GM19035 (cell line): ENCODE results near the gene C8G.

Experiments used
- ATAC-seq: cut with Tn5 transposase; IDR thresholded peaks from one replicate; pipeline ENCODE4 v1.9.1; 2021; ENCODE audit not compliant: unreplicated experiment

C8G gene

DNA sequence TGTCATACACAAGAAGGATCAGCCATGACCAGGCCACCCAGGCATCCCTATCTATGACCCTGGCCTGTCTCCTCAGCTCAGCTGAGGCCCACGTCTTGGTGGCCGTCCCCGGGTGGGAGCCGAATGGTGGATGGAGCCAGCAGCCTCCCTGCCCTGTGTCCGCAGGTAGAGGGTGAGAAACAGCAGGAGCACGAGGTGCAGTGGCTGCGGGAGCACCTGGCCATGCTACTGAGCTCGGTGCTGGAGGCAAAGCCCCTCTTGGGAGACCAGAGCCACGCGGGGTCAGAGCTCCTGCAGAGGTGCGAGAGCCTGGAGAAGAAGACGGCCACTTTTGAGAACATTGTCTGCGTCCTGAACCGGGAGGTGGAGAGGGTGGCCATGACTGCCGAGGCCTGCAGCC is 25.0 kb upstream of the C8G start:
- ATAC-seq: no peak

DNA sequence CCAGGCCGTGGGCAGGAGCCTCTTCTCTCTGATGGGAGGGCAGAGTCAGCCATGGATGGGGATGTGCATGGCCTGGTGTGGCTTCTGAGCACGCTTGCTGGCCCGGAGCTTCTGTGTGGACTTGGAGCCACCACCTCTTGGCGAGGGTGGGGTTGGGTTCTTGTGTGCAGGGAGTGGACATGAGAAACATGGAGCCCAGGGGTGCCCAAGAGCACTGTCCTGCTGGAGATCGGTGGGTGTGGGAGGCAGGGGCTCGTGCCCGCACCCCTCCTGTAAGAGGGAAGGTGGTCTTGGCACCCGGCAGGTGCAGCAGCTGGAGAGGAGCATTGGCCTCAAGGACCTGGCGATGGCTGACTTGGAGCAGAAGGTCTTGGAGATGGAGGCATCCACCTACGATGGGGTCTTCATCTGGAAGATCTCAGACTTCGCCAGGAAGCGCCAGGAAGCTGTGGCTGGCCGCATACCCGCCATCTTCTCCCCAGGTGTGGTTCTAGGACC is 24.3 kb upstream of the C8G start:
- ATAC-seq: no peak

DNA sequence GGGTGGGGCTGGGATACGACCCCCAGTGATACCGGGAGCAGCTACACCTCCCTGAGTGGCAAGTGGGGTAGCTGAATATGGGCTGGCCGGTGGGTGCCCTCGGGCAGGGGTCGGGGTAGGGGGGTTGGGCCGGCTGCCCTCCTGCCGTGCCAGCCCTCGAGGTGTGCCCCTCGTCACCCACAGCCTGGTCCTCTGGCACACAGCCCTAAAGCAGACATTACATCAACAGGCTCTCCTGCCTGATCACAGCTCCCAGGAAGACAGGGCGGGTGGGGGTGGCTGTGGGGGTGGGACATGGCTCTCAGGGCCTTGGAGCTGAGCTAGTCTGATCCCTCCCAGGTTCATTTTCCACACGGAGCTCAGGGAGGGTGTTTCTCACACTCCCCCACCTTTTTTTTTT is 23.7 kb upstream of the C8G start:
- no peak for ATAC-seq

DNA sequence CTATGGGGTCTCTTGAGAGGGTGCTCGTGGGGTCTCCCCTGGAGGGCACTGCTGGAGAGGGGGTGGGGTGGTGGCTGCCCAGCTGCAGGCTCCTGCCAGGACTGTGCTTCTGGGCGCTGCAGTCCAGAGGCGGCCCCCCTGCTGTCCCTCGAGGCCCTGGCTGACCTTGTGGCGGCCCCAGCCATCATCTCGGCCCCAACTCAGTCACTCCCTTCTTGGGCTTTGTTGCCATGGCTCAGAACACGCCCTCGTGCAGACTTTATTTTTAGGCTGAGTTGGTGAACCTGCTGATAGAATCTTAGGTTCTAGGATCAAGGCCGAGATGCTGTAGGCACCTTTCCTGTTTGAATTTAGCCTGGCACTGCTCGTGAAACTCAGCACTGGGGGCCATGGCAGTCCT is 23.3 kb upstream of the C8G start:
- no peak for ATAC-seq

DNA sequence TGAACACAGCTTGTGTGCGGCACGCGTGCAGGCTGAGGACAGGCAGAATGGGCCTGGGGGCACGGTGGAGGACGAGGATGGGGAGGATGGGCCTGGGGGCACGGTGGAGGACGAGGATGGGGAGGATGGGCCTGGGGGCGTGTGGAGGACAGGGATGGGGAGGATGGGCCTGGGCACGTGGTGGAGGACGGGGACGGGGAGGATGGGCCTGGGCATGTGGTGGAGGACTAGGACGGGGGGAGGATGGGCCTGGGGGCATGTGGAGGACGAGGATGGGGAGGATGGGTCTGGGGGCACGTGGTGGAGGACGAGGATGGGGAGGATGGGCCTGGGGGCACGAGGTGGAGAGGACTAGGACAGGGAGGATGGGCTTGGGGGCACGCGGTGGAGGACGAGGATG is 22.5 kb upstream of the C8G start:
- no peak for ATAC-seq

DNA sequence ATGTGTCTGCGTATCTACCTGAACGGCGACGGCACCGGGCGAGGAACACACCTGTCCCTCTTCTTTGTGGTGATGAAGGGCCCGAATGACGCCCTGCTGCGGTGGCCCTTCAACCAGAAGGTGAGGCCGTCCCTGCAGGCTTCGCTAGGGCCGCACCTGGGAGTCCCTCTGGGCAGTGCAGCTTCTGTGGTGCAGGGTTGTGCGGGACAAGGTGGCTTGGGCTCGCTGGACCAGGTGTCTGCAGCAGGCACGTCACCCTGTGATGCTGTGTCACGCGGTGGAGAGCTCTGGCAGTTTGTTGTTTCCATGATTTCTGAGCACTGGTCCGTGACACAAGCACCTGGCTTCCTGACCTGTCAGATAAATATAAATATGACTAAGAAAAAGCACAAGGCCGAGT is 21.2 kb upstream of the C8G start:
- no peak for ATAC-seq

DNA sequence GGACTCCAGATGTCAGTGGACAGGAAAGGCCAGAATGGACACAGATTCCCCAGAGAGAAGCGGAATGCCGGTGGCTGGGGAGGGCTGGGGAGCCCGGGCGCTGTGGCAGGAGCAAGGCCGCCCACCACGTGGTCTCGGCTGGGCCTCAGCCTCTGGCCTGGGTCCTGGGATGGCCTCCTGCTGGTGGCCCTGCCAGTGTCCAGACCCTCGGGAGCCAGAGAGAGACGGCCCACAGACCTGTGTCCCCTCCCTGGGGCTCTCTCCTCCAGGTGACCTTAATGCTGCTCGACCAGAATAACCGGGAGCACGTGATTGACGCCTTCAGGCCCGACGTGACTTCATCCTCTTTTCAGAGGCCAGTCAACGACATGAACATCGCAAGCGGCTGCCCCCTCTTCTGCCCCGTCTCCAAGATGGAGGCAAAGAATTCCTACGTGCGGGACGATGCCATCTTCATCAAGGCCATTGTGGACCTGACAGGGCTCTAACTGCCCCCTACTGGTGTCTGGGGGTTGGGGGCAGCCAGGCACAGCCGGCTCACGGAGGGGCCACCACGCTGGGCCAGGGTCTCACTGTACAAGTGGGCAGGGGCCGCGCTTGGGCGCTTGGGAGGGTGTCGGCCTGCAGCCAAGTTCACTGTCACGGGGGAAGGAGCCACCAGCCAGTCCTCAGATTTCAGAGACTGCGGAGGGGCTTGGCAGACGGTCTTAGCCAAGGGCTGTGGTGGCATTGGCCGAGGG is 19.5 kb upstream of the C8G start:
- ATAC-seq: no peak

DNA sequence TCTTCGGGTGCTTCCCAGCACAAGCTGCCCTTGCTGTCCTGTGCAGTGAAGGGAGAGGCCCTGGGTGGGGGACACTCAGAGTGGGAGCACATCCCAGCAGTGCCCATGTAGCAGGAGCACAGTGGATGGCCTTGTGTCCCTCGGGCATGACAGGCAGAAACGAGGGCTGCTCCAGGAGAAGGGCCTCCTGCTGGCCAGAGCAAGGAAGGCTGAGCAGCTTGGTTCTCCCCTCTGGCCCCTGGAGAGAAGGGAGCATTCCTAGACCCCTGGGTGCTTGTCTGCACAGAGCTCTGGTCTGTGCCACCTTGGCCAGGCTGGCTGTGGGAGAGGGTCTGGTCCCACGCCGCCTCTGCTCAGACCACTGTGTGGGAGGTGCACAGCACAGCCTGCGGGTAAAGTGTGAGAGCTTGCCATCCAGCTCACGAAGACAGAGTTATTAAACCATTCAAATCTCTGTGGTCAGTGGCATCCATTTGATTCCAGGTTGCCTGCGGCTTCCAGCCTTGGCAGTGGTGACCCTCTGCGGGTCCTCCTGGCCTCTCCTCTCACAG is 18.8 kb upstream of the C8G start:
- no peak for ATAC-seq

DNA sequence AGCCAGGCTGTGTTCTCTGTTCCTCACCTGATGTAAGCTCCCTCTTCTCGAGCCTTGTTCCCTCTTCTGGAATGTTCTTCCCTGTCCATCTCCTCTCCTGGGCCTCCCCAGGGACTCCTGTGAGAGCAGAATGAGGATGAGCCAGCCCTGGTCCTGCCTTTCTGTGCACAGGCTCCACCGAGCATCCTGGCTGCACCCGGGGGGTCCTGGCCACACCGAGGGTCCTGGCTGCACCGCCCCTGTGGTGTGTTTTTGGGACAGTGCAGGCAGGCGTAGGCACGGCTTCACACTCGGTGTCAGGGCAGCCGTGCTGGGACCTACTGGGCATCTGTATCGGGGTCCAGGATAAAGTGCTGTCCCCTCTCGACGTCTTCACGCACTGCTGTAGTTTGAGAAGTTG is 18.3 kb upstream of the C8G start:
- no peak for ATAC-seq

DNA sequence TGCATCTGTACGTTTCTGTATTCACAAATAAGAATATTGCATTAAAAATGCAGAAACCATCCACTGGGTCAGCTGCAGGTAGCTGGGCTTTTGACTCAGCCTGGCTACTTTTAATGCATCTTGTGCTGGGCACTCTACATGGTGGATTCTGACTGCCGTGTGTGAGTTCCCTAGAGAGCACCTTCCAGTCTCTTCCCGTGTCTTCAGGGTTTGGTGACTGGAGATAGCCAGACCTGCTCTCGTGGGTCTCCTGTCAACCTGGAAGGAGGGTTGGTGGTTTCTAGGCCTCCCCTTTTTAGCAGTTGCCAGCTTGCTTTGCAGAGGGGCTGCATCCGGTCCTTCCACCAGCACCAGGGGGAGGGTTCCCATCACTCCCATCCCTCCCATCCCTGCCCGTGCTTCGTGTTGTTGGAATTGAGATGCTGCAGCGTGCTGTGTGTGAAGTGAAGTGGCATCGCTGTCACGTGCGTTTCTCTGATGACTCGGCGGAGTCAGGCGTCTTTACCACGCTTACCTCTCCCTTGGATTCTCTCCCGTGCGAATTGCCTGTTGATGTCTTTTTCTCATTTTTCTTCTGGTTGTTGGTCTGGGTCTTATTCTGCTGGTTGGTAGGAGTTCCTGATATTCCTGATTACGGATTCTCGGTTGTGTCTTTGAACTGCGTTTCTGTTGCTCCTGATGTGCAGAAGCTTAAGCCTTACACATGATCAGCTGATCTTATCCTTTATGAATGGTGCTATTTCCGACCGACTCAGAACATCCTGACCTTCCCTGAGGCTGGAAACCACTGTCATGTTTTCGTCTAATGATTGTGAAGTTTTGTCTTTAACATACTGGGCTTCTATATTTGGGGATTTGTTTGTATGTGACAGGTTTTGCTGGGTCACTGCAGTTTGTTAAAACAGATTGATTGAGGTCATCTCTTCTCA is 17.4 kb upstream of the C8G start:
- ATAC-seq: no peak

DNA sequence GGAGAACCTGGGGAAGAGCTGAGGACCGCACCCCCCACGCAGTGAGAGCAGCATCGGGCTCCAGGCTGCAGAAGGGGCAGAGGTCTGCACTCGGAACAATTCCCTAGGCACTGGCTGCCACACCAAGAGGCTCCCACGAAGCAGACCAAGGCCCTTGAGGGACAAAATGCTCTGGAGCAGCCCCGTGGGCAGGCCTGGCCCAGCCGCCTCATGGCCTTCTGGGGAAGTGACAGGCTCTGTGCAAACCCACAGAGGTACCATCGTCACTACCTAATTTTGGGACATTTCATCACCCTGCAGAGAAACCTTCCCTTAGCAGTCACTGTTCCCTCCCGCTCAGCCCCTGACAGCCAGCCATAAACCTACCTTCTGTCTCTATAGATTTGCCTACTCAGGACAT is 16.5 kb upstream of the C8G start:
- no peak for ATAC-seq

DNA sequence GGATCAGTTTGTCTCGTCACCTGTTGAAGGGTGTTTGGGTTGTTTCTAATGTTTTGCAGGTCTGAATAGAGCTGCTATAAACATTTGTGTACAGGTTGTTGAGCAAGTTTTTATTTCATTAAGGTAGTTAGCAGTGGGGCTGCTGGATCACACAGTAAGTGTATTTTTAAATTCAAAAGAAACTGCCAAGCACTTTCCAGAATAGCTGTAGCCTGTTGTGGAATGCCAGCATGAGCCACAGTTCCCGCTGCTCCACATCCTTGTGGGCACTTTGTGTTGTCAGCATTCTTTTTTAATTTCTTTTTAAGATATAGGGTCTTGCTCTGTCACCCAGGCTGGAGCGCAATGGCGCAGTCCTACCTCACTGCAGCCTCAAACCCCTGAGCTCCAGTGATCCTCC is 15.0 kb upstream of the C8G start:
- ATAC-seq: no peak

DNA sequence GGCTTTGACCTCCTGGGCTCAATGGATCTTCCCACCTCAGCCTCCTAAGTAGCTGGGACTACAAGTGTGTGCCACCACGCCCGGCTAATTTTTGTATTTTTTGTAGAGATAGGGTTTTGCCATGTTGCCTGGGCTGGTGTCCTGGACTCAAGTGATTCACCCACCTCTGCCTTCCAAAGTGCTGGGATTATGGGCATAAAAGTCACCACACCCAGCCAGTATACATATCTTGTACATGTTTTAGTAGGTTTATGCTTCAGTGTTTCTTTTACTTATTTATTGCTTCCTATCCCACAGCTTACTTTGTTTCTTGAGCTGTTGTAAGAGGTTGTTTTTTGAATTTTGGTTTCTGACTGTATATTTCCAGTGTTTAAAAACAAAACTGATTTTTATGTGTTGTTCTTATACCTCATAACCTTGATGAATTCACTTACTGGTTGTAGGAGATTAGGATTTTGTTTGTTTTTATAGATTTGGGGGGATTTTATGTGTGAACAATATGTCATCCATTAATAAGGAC is 13.4 kb upstream of the C8G start:
- ATAC-seq: no peak

DNA sequence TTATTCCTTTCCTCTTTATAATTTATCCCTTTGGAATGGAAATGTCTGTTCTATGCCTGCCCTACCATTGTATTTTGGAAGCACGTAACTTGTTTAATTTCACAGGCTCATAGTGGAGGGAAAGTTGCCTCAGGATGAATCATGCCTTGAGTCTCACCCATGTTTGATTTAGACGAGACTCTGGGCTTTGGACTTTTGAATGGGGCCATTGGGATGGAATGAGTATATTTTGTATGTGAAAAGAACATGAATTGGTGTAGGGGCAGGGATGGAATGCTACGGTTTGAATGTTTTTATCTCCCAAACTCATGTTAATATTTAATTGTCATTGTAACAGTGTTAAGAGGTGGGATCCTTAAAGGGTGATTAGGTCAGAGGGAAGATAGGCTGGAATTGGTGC is 10.8 kb upstream of the C8G start:
- no peak for ATAC-seq

DNA sequence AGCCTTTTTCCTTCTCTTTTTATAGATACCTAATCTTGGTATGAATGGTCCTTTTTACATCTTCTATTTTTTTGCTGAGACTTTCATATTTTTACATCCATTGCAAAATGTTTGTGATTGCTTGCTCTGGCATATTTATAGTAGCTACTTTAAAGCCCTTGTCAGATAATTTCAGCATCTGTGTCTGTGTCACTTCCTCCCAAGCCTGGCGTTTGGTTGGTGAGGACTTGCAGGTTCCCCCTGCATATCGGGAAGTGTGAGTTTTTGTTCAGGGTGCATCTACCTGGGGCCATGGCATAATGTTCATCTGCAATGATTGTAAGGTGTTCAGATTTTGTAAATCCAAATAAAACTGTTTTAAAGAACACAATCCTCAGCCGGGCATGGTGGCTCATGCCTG is 9.4 kb upstream of the C8G start:
- no peak for ATAC-seq

DNA sequence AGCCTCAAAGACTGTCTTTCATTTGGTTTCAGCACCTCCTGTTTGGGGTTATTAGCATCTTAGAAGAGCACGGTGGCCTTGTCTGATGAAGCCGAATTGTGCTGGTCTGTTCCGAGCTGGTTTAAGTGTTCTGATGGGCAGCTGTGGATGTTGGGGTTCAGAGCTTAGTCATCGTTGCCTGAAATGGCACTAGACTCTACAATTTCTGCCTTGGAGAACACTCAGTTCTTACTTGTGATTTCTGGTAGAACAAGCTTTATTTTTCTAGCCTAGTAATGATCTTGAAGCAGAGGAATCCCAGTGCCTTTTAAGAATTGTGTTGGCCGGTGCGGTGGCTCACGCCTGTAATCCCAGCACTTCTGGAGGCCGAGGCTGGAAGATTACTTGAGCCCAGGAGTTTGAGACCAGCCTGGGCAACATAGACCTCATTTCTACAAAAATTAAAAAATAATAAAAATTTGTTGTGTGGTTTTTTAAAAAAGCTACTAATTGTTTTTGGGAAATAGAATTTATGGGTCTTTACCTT is 8.3 kb upstream of the C8G start:
- no peak for ATAC-seq

DNA sequence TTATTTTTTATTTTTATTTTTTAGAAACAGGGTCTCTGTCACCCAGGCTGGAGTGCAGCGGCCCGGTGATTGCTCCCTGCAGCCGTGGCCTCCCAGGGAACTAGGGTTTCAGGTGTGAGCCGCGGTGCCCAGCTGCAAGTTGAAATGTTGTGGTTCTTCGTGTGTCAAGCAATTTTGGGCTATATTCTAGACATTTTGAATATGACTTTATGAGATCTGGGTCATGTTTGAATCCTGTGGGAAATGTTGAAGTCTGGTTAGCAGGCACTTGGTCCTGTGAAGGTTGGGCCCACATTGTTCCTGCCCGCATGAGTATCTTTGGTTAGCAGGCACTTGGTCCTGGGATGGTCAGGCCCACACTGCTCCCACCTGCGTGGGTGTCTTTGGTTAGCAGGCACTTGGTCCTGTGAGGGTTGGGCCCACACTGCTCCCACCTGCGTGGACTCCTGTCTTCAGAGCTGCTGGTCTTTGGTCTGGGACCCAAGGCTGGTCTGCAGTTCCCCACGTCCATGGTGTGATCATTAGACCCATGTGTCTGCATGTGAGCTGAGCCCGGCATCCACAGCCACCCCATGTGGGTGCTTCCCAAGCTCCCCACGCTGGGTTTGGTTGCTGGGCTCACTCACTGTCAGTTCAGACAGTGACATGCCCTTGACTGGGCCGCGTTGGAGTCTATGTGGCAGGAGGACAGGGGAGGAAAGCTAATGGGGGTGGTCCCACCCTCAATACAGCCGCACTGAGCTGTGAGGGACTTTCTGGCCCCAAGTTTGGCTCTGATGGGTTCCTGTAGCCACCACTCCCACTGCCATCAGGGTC is 7.6 kb upstream of the C8G start:
- ATAC-seq: no peak

DNA sequence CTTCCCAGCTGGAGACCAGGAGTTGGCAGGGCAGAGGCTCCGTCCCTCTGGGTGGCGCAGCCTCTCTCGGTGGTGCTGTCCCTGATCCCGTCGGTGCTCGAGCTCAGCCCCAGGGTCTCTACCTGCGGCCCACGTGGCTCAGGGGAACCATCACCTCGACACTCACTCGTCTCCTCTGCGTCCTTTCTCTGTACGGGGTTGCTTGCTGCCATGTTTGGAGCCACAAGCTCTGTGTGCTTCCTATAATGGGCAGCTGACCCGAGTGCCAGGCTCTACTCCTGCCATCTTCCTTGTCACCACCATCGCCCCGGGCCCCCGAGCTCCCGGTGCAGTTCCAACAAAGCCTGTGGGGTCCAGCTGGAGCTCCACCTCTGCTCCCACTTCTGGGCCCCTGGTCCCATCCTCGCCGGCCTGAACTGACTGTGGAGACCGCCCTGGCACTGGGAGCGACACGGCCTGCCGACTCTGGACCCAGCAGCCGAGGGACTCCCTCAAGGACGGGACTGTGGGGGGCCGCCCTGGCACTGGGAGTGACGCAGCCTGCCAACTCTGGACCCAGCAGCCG is 5.5 kb upstream of the C8G start:
- no peak for ATAC-seq

DNA sequence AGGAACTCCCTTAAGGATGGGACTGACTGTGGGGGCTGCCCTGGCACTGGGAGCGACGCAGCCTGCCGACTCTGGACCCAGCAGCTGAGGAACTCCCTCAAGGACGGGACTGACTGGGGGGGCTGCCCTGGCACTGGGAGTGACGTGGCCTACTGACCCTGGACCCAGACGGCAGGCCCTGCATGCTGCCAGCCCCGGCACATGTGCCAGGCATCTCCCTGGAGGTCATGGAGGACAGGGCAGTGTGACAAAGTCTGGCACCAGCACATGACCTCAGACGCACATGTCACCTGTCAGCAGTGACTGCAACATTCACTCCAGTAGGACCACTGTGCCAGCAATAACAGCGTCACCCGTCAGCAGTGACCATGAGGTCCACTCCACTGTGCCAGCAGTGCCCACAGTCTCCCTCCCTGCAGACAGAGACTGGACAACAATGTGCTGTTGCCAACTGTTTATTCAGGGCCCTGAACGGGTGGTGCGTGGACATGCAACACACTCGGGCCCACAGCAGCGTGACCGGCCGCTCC is 5.0 kb upstream of the C8G start:
- ATAC-seq: no peak
